Left kidney (tissue), 8 donors: ENCODE data around the gene CDC42BPB. TPM values are rescaled to one million over a fixed set of nuclear protein-coding genes. Genes with fewer than 3 reads are reported as not detected.

ENCODE experiments used
- DNase-seq: peaks from one replicate; pipeline ENCODE4 v3.0.0-alpha.2; 2013
- long read RNA-seq, 8 donors: transcript quantifications; one replicate each; lab custom pipeline, GENCODE V29; 2026
- polyA plus RNA-seq: library from polyadenylated mRNA; unstranded; fragments of 120-200 nt; gene quantifications from one replicate; pipeline ENCODE4 v1.2.1, GENCODE V29; 2013; ENCODE audit not compliant: insufficient read length

Gene CDC42BPB
- 88.6 TPM for polyA plus RNA-seq
- long read RNA-seq, donor 1, partial matches to known transcripts, result 50 of 51 reads
- long read RNA-seq, donor 1, other reads (novel, unspliced or antisense), result 0 of 51 reads
- long read RNA-seq, donor 2, partial matches to known transcripts, result 10 of 10 reads
- long read RNA-seq, donor 2, other reads (novel, unspliced or antisense), result 0 of 10 reads
- long read RNA-seq, donor 3, partial matches to known transcripts, result 17 of 19 reads
- long read RNA-seq, donor 3, other reads (novel, unspliced or antisense), result 0 of 19 reads
- long read RNA-seq, donor 4, result 0 reads
- long read RNA-seq, donor 5, full-length matches to known transcripts, result 3 of 3 reads
- long read RNA-seq, donor 5, partial matches to known transcripts, result 0 of 3 reads
- long read RNA-seq, donor 5, other reads (novel, unspliced or antisense), result 0 of 3 reads
- long read RNA-seq, donor 6, partial matches to known transcripts, result 6 of 6 reads
- long read RNA-seq, donor 6, other reads (novel, unspliced or antisense), result 0 of 6 reads
- long read RNA-seq, donor 7, partial matches to known transcripts, result 6 of 8 reads
- long read RNA-seq, donor 7, other reads (novel, unspliced or antisense), result 0 of 8 reads
- long read RNA-seq, donor 8, full-length matches to known transcripts, result 2 of 2 reads
- long read RNA-seq, donor 8, partial matches to known transcripts, result 0 of 2 reads
- long read RNA-seq, donor 8, other reads (novel, unspliced or antisense), result 0 of 2 reads

DNA sequence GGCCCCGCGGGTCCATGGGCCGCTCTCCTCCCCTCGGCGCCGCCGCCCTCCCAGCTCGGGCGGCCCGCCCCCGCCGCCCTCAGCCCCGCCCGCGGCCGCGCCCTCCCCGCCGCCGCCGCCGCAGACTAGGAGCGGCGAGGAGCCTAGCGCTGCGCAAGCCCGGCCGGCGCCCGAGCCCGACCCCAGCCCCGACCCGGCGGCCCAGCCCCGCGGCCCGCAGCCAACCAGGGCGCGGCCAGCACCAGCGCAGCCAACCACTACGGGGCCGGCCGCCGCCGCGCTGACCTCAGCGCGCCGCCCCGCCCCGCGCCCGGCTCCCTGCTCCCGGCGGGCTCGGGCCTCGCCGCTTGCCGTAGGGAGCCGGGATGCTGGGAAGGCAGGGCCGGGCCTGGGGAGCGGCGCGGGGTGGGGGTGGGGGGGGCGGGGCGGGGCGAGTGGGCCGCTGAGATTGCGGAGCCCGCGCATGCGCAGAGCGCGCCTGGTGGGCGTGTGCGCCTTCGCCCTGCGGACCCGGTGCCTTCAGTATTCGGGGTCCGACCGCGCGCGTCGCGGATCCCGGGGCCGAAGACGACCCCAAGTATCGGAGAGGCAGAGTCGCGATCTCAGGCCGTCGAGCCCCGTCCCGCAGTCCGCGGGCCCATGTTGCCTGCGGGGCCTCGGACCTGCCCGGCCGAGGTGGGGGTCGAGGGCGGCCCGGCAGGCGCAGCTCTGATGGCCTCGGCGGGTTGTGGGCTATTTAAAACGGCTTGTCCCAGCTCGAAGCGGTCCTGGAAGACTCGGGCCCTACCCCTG is at the start of gene CDC42BPB:
Gene CDC42BPB, minus strand, starts transcription at position 178 of the 792 bp plus-strand sequence. CDS start 376 bp downstream, outside the sequence.
- DNase-seq, result peak; percentile 90

GRCh38 chr14:103105580-103106150 is 48.3 kb upstream of the CDC42BPB start:
- no peak for DNase-seq

GRCh38 chr14:103104654-103105452 is 47.5 kb upstream of the CDC42BPB start:
- DNase-seq, result no peak

- DNase-seq, result no peak
Observed at GRCh38 chr14:103104389-103104653, 47.0 kb upstream of the CDC42BPB start.

GRCh38 chr14:103103461-103104388 is 46.4 kb upstream of the CDC42BPB start:
- DNase-seq, result no peak

GRCh38 chr14:103102689-103103260 is 45.4 kb upstream of the CDC42BPB start:
- no peak for DNase-seq

DNA sequence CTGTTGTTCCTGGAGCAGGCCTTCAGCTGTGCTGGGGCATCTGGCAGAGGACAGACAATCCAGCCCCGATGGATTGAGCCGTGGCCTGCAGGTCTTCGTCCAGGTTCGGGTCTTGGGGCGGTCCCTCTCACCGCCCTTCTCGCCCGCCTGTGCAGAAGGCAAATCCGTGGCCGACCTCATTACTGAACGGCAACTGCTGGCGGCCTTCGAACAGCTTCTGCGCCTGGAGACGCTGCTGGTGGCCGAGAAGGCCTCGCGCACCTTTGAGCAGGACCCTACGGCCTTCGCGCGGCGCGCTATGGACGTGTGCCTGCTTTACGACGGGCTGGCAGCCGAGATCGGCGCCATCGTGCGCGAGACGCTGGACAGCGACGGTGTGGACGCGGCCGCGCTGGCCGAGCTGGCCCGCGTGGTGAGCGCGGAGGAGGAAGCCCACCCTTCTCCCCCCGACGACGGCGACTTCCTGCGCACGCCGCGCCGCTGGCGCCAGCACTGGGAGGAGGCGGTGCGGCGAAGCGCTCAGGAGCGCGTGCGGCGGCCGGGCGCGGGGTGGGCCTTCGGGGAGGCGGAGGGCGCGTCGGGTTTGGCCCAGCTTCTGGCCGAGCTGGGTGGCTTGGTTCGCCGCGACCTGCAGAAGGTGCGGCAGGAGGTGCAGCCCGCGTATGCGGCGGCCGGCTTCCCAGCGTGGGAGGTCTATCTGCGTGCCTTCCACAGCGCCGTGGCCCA is 44.8 kb upstream of the CDC42BPB start:
- DNase-seq, result no peak

- no peak for DNase-seq
Observed at GRCh38 chr14:103101257-103101962, 44.1 kb upstream of the CDC42BPB start.

- no peak for DNase-seq
Observed at GRCh38 chr14:103100281-103101121, 43.2 kb upstream of the CDC42BPB start.

DNA sequence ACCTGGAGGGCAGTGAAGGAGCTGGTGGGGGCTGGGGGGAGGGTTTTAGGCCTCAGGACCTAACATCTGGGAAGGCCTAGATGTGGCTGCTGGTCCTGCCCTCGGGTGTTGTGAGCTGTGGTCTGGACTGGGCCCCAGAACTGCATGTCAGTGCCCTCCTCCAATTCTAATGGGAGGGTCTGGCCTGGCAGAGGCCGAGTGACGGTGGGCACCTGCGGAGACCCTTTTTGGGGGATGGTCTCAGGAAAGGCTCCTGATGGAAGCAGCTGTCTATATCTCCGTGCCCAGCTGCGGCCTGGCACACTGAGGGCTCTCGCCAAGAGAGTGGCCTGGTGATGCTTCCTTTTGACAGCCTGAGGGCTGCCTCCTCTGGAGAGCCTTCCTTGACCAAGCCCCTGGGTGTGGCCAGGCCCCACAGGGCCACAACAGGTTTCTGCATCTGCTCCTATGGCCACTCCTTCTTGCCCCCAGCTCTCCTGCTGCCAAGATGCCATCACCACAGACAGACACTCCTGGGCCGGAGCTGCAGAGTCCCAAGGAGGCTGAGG is 42.5 kb upstream of the CDC42BPB start:
- no peak for DNase-seq

GRCh38 chr14:103099081-103099732 is 41.9 kb upstream of the CDC42BPB start:
- DNase-seq, result no peak

DNA sequence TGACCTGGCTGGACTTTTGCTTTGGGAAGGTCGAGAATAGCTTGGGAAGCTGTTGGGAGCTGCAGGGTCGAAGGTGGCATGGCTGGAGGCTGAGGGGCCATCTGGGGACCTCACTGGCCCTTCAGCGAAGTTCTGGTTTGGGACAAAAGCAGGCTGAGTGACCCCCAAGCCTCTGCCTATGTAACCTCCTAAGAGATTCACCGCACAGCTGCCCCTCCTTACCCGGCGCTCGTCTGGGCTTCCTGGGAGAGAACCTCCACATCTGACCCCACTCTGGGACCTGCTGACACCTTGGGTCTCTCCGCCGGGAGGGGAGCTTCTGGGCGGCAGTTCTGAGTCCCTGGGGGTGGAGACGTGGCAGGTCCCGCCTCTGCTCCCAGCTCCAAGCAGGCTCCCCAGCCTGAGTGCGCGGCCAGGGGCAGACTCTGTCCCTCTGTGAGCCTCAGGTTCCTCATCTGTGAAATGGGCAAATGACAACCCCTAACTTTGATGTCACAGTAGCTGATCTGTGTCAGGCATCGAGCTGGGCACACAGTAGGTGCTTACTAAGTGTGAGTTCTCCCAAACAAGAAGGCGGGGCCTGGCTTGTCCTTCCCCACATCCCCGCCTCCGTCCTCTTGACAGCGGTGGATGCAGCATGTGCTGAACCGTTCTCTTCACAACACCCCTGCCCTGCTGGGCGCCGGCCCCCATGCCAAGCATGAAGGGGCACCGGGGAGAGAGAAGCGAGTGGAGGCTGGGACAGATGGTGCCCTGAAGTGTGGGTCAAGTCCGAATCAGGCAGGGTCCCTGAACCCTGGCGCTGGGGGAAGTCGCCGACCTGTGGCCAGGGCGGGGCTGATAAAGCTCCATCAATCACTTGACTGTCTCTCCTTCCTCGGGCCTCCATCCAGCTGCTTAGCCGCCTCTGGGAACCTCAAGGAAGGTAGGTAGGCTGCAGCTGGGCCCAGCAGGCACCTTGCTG is 40.9 kb upstream of the CDC42BPB start:
- no peak for DNase-seq

DNA sequence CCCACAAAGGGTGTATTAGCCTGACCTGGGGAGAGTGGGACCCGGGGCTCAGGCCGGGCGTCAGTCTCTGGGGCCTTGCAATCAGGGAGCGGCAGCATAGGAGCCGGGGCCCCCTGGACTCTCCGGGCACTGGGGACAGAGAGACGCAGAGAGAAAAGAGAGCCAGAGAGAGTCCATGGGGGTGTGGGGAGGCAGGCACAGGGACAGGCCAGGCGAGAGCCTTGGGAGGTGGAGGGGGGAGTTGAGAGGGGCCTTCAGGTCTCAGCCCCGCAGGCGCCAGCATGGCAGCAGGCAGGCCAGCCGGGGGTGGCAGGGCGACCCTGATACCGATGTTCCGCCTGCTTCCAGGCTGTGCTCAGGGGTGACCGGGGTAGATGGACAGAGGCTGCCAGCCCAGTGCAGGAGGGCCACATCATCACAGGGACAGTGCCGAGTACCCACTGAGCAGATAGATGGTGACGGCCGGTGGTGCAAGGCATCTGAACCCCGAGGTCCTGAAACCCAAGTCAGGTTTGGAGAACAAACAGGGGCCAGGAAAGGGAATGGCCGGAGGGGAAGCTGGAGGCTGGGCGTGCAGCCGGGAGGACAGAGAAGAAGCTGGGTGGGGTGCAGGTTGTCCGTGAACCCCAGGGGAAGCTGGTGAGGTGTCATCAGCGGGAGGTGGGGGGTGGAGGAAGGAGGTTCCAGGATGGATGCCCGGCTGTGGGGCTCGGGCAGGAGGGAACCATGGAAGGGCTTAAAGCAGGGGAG is 40.1 kb upstream of the CDC42BPB start:
- DNase-seq, result no peak

GRCh38 chr14:103096387-103096786 is 39.0 kb upstream of the CDC42BPB start:
- no peak for DNase-seq
